Heart left ventricle (tissue), 13 donors: ENCODE results near the gene PRR23C.

Experiments
- POLR2A ChIP-seq, 2 donors: fragments of 450-650 bp; IDR thresholded peaks; one replicate each; pipeline ENCODE4 v1.6.1; 2017; ENCODE audit warnings: antibody characterized with exemption in 2 of 2, mild to moderate bottlenecking in 2 of 2, moderate library complexity in 2 of 2
- TF ChIP-seq, protein P1 (sequence below), 12 donors: fragments of 200-600 bp; sonication (generic) in 4 of 12; IDR thresholded peaks; one replicate each; pipeline versions ENCODE4 v1.5.0 to v1.8.0; 2018 to 2022; ENCODE audit warnings: antibody characterized with exemption in 12 of 12, mild to moderate bottlenecking in 5 of 12
- donor health status: ischemic (EF 13 %, LVEDD 7.1; RV severe dilation, severe dysfunction).
- donor health status: DM: no; HTN: yes; CAD: no.
- donor health status: DM: no; HTN: no; CAD: no.
- donor health status: ischemic (EF 25% LVEDD 6.9; RV normal size, moderate dysfunction).
- donor health status: ischemic (EF 25% LVEDD 5.7; RV mildly dilated, moderate dysfunction).
- donor health status: ischemic (EF 35%, LVEDD 5.7; RV mildly dilated, moderate dysfunction).
- donor health status: nonischemic (EF 11% LVEDD 7.7; RV severe dilation, severe dysfunction).
- donor health status: DM: yes; HTN: yes; CAD: no.
- donor health status: PGD.
- donor health status: ischemic (EF 29% LVEDD 5.4; RV normal size, mild dysfunction).
- donor health status: nonischemic (EF 23%, LVEDD 6.1; RV moderate dilation, normal function).

DNA sequence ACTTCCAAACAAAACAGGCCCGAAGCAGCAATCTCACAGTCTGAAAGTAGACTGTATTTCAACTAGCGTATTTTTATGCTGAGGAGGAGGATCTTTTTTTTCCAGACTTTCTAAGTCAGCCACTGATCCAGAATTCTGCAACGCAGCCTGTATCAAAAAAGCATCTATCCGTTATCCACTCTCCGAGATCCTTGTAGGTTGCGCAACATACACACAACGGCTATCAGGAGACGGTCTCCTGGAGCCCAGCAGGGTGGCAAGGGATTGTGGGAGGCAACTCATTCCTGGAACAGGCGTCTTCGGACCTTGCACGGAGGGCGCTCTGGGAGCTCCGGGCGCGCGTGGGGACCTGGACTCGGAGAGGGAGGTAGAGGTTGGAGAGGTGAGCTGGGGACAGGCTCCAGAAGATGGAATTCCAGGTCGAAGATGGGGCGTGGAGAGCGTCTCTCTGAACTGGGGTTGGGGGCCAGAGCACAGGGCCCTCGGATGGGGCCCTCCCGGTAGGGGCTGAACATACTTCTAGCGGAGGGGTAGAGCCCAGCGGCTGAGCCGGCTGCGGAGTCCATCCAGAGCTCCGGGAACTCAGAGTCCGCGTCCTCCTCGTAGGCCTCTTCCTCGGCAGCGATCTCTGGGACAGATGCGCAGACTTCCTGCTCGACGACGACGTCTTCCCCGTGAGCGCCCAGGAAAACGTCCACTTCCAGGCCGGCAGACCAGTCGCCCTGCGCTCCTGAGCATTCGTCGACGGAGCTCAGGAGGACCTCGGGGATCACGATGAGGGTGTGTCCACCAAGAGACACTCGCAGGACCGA, 932 bp downstream of the PRR23C start:
- TF ChIP-seq, protein P1, sequence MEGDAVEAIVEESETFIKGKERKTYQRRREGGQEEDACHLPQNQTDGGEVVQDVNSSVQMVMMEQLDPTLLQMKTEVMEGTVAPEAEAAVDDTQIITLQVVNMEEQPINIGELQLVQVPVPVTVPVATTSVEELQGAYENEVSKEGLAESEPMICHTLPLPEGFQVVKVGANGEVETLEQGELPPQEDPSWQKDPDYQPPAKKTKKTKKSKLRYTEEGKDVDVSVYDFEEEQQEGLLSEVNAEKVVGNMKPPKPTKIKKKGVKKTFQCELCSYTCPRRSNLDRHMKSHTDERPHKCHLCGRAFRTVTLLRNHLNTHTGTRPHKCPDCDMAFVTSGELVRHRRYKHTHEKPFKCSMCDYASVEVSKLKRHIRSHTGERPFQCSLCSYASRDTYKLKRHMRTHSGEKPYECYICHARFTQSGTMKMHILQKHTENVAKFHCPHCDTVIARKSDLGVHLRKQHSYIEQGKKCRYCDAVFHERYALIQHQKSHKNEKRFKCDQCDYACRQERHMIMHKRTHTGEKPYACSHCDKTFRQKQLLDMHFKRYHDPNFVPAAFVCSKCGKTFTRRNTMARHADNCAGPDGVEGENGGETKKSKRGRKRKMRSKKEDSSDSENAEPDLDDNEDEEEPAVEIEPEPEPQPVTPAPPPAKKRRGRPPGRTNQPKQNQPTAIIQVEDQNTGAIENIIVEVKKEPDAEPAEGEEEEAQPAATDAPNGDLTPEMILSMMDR (IDR thresholded peaks at IDR 0.05), result no peak
- no peak for TF ChIP-seq POLR2A (IDR thresholded peaks at IDR 0.05)
